ENCODE results near the gene CD300C.
"Not testable (repeated sequence)": the region's sequence is repeated elsewhere in the genome, so short reads cannot be mapped to it uniquely, and the experiment has no call there.

The CD300C gene

DNA sequence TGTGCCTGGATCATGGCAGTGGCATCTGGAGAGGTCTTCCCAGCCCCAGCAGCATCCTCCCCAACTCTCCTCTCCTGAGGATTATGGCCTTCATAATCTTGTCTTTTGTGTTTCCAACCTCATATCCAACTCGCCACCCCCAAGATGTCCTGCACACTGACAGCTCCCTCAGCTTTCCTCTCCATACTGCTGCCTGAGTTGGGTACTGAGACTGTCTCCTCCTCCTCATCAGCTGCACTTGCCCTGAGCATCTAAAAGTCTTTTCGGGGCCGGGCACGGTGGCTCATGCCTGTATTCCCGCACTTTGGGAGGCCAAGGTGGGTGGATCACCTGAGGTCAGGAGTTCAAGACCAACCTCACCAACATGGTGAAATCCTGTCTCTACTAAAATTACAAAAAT is 16.7 kb downstream of the CD300C start:
- DNase-seq, result no peak

DNA sequence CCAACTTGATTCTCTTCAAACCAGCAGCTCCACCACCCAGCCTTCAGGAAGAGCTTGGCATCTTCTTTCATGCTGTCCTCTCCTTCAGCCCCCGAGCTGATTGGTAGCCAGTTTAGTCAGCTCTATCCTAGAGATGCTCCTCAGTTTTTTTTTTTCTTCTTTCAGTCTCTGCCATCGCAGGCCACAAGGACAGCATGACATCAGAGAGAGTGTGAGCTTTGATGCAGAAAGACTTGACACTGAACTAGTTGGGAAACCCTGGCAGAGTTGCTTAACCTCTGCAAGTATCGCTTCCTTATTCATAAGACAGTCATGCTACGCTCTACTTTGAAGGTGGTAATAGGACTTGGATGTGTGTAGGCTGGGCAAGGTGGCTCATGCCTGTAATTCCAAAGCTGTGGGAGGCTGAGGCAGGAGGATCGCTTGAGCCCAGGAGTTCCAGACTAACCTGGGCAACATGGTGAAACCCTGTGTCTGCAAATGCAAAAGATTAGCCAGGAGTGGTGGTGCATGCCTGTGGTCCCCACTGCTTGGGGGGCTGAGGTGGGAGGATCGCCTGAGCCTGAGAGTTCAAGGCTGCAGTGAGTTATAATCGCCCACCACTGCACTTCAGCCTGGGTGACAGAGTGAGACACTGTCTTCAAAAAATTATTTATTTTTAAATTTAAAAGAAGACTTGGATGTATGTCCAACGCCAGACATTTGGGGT is 17.3 kb downstream of the CD300C start:
- DNase-seq, result no peak

DNA sequence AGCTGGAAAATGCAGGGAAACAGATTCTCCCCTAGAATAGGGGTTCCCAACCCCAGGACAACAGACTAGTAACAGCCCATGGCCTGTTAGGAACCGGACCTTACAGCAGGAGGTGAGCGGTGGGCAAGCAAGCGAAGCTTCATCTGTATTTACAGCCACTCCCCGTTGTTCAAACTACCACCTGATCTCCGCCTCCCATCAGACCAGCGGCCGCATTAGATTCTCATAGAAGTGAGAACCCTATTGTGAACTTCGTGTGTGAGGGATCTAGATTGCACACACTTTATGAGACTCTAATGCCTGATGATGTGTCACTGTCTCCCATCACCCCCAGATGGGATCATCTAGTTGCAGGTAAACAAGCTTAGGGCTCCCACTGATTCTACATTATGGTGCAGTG is 18.2 kb downstream of the CD300C start:
- DNase-seq, result no peak

DNA sequence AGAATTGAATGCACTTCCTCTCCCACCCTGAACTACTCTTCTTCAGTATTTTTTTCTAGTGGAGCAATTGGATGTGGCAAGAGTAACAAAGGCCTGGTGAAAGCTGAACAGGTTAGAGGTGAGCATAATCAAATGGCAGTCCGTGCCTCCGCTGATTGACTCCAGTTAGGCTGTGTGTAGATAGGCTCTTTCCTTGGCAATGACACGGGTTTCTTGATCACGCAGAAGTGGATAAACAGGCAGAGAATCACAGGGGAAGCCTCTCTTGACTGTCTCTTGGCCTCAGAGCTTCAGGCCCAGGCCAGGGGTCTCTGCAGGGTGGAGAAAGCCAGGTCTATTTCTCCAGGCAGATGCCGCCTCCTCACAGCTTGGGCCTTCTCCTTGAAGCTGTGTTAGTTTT is 18.8 kb downstream of the CD300C start:
- no peak for DNase-seq

DNA sequence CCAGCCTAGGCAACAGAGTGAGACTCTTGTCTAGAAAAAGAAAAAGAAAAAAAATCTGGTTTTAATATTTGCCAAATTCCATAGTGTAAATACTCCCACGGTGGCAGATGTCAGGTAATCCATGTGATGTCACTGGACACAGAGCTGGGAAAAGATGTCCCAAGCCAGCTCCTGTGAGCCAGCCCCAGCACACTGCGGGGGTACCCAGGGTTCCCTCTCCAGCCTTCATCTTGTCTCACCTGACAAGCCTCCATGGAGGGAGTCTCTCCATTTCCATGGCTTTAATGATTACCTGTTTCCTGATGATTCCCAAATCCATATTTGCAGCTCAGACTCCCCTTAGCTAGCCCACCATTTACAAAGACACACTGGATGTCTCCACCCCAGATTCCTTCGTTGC is 19.2 kb downstream of the CD300C start:
- DNase-seq, result no peak

DNA sequence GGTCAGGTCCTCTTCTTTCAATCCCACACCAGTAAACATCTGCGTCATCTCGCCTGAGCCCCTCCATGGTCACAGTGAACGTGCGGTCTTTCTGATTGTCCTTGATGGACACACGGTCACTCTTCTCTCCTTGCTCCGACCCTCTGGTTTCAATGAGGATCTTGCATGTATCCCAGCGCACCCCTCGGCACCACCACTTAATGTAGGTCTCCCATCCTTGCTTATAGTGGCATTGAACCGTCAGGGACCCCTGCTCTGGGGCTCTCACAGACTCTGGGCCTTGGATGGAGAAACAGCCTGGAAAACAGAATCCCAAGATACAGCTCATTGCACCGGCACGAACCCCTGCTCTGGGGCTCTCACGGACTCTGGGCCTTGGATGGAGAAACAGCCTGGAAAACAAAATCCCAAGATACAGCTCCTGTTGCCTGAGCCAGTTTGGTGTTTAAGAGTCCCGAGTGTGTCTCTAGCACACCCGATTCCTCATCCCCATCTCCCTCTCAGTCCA is 20.1 kb downstream of the CD300C start:
- DNase-seq, result no peak

DNA sequence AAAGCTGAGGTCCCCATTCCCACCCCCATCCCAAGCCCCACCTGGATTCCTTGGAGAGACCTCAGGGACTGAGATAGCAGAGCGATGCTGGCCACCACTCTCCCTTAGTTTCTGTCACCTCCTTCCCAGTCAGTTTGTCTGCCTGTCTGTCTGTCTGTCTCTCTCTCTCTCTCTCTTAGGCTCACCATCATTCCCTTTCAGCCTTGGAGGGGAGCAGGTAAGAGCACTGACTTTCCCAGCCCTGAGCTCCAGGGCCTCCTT is 20.5 kb downstream of the CD300C start:
- DNase-seq, result no peak

DNA sequence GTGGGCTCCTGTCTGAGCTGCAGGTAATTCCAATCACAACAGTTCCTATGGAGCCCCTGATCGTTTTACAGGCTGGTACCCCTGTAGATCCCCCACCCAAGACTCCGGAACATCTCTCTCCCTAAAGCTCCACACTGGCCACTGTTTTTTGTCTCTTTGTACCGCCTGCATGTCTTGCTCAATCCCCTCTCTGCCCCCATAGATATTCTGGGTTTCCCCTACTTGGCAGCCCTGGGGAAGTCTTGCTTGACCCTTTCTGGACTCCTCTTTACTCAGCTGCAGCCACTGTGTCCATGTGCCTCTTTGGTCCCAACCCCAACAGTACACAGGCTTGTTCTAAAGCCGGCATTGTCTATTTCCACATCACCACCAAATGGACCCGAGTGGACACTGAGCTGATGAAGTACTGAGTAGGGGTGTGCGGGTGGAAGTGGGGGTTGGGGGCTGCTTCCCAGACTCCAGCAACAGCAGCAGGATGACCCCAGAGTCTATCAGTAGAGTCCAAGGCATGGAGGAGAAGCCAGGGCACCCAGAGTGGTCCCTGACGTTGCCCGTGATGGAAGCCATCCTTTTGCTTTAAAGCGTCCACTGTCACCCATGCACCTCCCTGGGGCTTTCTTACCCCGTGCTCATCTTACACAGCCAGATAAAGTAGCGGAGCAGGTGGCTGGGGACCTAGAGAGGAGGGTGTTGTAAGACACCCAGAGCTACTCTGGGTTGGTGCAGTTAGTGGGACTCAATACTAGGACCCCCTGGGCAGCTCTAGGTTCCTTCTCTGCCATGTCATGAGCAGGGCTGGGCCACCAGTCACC is 21.1 kb downstream of the CD300C start:
- no peak for DNase-seq

DNA sequence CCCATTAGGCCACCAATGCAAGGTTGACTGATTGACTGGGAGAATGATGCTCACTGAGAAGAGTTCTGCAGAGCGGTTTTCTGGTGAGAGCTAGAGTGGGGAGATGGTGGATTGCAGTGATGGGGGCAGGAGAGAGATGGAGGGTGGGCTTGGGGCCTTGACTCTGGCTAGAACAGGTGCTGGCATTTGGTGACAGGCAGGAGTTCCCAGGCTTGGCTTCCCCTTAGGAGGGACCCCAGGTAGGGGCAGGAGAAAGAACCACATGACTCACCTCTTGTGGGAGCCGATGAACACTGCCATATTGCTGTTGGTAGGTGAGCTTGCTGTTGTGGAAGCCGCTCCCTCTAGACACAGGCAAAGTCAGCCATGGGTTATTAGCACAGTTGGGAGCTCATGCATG is 22.6 kb downstream of the CD300C start:
- no peak for DNase-seq

DNA sequence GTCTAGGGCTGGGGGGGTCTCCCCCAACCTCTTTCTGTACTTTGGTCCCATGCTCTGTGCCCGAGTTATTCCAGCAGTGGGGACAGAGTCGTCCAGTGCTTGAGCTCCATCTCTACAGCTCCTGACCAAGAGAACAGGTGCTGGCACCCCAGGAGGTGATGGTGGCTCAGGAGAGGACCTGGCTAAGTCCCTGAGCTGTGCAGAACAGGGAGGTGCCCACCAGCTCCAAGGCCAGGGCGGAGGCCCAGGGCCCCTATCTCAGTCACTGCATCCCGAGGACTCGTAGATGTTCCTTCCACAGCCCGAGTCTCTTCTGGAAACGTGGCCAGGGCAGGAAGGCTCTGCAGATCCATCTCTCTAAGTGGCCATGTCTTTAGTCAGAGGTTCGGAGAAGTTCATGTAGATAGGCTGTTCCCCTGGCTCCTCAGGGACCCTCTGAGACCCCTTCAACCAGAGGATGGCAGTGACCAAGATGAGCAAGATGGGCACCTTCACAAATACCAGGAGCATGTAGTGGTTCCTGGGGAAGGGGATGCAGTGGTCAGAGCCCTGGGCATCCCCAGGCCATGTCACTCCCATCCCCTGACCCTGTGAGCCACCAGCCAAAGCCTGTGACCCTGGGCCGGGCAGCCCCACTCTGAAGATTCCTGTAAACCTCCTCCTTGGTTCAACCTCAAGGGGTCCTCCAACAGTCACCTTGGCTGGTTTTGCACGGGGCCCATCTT is 23.4 kb downstream of the CD300C start:
- DNase-seq, result no peak

DNA sequence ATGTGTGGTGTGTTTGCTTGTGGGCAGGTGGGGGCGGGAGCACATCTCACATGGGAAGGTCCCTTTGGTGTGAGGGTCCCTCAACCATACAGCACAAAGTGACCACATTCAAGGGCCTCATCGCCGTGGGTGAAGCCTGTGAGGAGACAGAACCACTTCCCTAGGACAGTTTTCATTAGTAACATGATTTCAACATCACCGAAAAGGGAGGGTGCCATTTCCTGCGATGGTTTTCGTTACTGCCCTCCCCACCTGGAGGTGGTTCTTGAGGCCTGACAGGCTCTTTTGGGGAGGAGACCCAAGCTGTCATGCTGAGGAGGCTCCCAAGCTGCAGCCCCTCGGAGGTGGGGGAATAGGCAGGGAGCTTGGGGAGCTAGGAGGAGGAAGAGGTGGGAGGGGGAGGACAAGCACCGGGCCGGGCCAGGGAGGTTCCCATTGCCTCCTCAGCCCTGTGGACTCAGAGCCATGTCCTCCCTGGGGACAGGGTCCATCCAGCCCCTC is 24.2 kb downstream of the CD300C start:
- DNase-seq, result no peak

DNA sequence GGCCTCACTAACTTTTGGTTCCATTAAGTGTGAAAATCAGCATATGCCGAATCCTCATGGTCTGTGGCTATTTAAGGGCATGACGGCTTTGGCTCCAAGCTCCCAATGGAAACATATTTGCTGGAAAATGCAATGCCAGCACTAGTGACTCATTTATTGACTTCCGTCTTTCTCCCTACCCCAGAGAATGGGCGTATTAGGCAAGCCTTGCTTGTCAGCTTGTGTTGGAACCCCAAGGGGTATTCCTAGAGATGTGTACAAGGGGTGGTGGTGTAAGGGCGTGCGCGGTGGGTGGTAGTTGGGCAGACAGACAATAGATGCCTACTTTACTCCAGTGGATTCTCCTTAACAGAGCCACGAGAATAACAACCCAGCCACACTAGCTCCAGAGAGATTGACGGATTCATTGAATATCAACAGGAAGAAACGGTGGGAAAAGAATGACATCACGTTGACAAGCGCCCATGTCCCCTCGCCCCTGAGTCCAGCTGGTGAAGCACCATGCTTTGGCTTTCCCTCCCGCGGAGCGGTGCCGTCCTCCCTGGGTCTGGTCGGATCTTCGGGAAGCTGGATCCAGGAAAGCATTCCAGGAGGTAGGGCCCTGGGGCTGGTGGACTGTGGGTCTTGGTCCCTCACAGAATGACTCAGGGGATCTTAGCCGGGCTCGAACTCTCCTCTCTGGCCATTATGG is 25.0 kb downstream of the CD300C start:
- no peak for DNase-seq

DNA sequence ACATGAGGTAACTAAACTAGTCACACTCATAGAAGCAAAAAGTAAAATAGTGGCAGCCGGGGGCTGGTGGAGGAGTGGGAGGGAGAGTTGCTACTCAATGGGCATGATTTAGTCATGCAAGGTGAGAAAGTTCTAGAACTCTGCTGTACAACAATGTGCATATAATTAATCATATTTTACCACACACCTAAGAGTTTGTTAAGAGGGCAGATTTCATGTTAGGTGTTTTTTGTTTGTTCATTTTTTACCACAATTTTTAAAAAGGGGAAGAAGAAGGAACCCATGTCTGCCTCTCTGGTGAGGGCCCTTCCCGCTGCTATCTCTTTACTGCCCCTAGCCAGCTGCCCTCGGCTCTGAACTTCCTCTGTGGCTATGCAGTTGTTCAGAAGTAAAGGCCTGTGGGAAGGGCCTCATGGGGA is 25.9 kb downstream of the CD300C start:
- no peak for DNase-seq

DNA sequence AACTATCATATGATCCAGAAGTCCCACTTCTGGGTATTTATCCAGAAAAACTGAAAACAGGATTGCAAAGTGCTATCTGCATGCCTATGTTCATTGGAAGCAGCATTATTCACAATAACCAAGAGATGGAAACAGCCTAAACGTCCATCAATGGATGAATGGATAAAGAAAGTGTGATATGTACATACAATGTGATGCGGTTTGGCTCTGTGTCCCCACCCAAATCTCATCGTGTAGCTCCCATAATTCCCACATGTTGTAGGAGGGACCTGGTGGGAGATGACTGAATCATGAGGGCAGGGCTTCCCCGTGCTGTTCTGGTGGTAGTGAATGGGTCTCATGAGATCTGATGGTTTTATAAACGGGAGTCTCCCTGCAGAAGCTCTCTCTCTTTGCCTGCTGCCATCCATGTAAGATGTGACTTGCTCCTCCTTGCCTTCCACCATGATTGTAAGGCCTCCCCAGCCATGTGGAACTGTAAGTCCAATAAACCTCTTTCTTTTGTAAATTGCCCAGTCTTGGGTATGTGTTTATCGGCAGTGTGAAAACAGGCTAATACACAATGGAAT is 27.4 kb downstream of the CD300C start:
- DNase-seq, result not testable (repeated sequence)

DNA sequence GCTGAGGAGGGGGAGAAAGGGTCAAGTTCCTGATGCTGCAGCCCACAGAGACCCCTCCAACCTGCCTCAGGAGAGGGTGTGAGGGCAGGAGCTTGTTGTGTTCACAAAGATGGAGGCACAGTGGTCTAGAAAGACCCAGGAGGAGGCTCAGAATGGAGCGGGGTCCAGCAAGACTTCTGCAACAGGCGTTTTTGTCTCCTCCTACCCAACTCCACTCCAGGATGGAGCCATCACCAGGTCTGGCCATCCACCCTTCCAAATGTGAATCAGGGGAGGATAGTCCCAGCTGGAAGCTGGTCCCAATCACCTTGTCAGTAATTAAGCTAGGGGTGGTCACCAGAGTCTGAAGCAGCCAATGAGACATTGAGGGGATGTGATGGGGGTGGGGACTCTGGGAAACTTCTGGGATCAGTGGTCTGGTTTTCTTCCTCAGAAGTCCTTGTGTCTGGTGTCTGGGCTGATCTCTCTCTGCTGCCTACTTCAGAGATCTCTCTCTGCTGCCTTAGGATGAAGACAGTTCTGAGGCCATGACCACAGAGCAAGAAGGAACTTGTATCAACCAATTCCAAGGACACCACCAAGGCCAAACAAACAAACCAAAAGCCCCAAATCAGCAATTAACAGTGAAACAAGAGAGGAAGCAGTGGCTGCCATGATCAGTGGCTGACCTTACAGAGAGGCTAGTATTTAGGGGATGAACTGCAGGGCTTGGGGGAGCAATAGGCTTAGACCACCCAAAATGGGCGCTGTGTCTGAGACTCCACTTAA is 29.2 kb downstream of the CD300C start:
- DNase-seq, result no peak

DNA sequence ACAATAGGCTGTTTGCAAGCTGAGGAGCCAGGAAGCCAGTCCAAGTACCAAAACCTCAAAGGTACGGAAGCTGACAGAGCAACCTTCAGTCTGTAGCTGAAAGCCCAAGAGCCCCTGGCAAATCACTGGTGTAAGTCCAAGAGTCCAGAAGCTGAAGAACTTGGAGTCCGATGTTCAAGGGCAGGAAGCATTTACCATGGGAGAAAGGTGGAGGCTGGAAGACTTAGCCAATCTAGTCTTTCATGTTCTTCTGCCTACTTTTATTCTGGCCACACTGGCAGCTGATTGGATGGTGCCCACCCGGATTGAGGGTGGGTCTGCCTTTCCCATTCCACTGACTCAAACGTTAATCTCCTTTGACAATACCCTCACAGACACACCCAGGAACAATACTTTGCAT is 30.0 kb downstream of the CD300C start:
- no peak for DNase-seq

DNA sequence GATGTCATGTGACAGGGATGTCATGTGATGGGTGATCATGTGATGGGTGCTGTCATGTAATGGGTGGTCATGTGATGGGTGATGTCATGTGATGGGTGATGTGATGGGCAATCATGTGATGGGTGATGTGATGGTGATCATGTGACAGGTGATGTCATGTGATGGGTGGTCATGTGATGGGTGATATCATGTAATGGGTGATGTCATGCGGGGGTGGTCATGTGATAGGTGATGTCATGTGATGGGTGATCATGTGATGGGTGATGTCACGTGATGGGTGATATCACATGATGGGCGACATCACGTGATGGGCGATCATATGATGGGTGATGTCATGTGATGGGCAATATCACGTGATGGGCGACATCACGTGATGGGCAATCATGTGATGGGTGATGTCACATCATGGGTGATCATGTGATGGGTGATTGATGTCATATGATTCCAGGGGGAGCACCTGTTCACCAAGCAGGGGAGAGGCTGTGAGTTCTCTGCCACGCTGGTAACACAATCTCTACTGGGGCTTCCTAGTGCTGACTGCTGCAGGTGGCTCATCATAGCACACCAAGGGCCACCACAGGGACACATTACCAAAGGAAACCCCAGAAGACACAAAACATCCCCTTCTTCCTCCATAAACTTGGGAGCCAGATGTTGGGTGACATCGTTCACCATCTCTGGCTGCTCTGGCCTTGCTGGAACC is 31.1 kb downstream of the CD300C start:
- no peak for DNase-seq

DNA sequence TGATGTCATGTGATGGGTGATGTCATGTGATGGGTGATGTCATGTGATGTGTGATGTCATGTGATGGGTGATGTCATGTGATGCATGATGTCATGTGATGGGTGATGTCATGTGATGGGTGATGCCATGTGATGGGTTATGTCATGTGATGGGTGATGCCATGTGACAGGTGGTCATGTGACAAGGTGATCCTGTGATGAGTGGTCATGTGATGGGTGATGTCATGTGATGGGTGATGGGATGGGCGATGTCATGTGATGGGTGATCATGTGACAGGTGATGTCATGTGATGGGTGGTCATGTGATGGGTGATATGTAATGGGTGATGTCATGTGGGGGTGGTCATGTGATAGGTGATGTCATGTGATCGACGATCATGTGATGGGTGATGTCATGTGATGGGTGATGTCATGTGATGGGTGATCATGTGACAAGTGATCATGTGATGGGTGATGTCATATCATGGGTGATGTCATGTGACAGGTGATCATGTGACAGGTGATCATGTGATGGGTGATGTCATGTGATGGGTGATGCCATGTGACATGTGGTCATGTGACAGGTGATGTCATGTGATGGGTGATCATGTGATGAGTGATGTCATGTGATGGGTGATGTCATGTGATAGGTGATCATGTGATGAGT is 31.8 kb downstream of the CD300C start:
- DNase-seq, result no peak

DNA sequence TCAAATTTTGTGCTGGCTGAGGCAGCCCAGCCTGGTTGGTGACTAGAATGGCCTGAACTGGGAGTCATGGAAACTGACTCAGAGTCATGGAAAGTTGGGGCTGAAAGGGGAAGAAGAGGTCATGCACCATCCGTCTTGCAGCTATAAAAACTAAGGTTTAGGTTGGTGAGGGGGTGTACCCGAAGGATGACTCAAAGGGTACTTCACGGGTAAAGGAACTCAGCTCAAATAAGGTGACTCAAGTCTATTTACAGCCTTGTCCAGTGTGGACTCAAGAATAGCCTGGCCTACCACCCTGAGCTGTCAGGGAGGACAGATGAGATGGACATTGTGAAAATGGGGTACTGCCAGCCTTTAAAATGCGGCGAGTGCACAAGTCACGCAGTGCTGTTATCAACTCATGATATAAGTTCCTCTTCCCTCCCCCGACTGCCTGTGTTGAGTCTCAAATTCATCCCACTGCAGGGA is 33.3 kb downstream of the CD300C start:
- DNase-seq, result no peak

DNA sequence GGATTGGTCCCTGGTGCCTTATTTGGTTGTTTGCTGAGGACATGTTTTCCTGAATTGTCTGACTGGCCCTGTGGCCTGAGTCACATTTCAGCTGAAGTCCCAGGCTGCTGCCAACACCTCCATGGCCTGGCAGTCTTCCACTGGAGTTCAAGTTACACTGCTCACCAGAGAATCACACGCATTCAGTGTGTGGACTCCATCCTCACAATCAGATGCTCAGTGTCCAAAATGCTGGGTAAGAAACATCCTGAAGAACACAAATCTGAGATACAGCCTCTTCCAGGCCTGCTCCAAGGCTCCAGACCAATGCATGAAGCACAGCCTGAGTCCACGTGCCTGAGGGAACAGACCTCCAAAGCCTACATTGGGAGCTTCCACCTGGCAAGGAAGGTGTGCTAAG is 33.9 kb downstream of the CD300C start:
- DNase-seq, result no peak

DNA sequence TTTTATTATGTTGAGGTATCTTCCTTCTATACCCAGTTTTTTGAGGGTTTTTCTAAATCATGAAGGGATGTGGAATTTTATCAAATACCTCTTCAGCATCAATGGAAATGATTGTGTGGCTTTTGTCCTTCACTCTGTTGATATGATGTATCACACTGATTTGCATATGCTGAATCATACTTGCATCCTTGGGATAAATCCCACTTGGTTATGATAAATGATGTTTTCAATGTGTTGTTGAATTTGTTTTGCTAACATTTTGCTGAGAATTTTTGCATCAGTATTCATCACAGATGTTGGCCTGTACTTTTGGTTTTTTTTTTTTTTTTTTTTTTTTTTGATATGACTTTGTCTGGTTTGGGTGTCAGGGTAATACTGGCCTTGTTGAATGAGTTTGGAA is 37.8 kb downstream of the CD300C start:
- no peak for DNase-seq

All from HCEC 1CT (cell line).